HL-60 (cell line): ENCODE data around the gene SPOP.

ENCODE experiments used
- DNase-seq, 2 experiments: peaks; one replicate each; pipeline ENCODE4 v3.0.0-alpha.2; 2010 to 2020; ENCODE audit warnings: low read depth in 1 of 2, low spot score in 1 of 2
- H3K27ac ChIP-seq: fragments of 250-450 bp; sonication (Bioruptor Pico); replicated peaks from 2 replicates; pipeline ENCODE4 v1.5.1; 2020; ENCODE audit warnings: mild to moderate bottlenecking, moderate library complexity
- H3K27me3 ChIP-seq: fragments of 250-450 bp; sonication (Bioruptor Pico); 2 replicates; pipeline ENCODE4 v1.5.1; 2021; ENCODE audit warnings: mild to moderate bottlenecking, moderate library complexity; ENCODE audit not compliant: insufficient read depth, poor library complexity, severe bottlenecking
- H3K4me3 ChIP-seq: replicated peaks from 2 replicates; pipeline ENCODE4 v1.5.1; 2011; ENCODE audit warnings: mild to moderate bottlenecking, control low read depth, low read length; ENCODE audit not compliant: insufficient read depth
- CTCF ChIP-seq: IDR thresholded peaks from one replicate; pipeline ENCODE4 v1.5.1; 2011; ENCODE audit warnings: low read length, control low read depth, inconsistent platforms; ENCODE audit not compliant: insufficient read depth
- GABPA ChIP-seq: IDR thresholded peaks from 2 replicates; pipeline ENCODE4 v1.6.1; 2012; ENCODE audit warnings: low read depth
- POLR2AphosphoS5 ChIP-seq: IDR thresholded peaks from 2 replicates; pipeline ENCODE4 v1.6.1; 2012; ENCODE audit warnings: low read depth
- SPI1 ChIP-seq: IDR thresholded peaks from 2 replicates; pipeline ENCODE4 v1.6.1; 2012; ENCODE audit warnings: low read depth, mild to moderate bottlenecking, borderline replicate concordance
- TF ChIP-seq, protein P1 (sequence below): IDR thresholded peaks from 2 replicates; pipeline ENCODE4 v1.6.1; 2012; ENCODE audit warnings: low read depth; ENCODE audit not compliant: insufficient replicate concordance

The SPOP gene

GRCh38 chr17:49578414-49578813, 99.5 kb downstream of the SPOP start:
- peaks cover 15% of the 10 kb centered on the region for H3K27me3 ChIP-seq
- DNase-seq, result no peak
- no peak overlapping the region for H3K27ac ChIP-seq
- H3K4me3 ChIP-seq, result no peak overlapping the region
- TF ChIP-seq POLR2AphosphoS5 (no peak), GABPA (no peak), SPI1 (no peak), CTCF (no peak)
- TF ChIP-seq, protein P1, sequence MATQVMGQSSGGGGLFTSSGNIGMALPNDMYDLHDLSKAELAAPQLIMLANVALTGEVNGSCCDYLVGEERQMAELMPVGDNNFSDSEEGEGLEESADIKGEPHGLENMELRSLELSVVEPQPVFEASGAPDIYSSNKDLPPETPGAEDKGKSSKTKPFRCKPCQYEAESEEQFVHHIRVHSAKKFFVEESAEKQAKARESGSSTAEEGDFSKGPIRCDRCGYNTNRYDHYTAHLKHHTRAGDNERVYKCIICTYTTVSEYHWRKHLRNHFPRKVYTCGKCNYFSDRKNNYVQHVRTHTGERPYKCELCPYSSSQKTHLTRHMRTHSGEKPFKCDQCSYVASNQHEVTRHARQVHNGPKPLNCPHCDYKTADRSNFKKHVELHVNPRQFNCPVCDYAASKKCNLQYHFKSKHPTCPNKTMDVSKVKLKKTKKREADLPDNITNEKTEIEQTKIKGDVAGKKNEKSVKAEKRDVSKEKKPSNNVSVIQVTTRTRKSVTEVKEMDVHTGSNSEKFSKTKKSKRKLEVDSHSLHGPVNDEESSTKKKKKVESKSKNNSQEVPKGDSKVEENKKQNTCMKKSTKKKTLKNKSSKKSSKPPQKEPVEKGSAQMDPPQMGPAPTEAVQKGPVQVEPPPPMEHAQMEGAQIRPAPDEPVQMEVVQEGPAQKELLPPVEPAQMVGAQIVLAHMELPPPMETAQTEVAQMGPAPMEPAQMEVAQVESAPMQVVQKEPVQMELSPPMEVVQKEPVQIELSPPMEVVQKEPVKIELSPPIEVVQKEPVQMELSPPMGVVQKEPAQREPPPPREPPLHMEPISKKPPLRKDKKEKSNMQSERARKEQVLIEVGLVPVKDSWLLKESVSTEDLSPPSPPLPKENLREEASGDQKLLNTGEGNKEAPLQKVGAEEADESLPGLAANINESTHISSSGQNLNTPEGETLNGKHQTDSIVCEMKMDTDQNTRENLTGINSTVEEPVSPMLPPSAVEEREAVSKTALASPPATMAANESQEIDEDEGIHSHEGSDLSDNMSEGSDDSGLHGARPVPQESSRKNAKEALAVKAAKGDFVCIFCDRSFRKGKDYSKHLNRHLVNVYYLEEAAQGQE, result no peak

DNA sequence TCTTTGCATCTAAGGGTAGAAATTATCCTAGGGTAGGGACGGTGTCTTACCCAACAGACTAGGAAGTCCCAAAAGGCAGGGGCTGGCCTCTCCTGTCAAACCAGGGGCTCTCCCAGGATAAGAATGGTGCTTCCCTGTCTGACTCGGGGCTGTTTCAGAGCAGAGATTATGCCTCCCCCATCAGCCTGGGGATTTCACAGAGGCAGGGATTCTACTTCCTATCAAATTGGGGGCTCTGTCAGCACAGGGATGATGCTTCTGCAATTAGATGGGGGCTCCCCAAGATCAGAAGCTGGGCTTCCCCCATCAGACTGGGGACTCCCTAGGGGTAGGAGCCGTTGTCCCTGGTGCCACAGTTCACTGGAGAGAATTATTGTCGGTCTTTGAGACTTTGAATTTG, 99.9 kb downstream of the SPOP start:
- Histone ChIP-seq H3K27me3 (peaks cover 17% of the 10 kb centered on the region), H3K4me3 (no peak overlapping the region), H3K27ac (no peak overlapping the region)
- TF ChIP-seq, protein P1, result no peak
- TF ChIP-seq SPI1 (no peak), CTCF (no peak), POLR2AphosphoS5 (no peak), GABPA (no peak)
- DNase-seq, result no peak

- Histone ChIP-seq H3K4me3 (no peak overlapping the region), H3K27ac (no peak overlapping the region), H3K27me3 (peaks cover 18% of the 10 kb centered on the region)
- TF ChIP-seq, protein P1, result no peak
- TF ChIP-seq CTCF (no peak), GABPA (no peak), POLR2AphosphoS5 (no peak), SPI1 (no peak)
- no peak for DNase-seq
Measured at GRCh38 chr17:49577650-49577934, 100.3 kb downstream of the SPOP start.
